KMS-11 (cell line): Measurements from ENCODE around the gene CTSK.
"Not testable (repeated sequence)": the region's sequence is repeated elsewhere in the genome, so short reads cannot be mapped to it uniquely, and the experiment has no call there.

ENCODE experiments used
- H2AFZ ChIP-seq: fragments of 200-600 bp; sonication (generic); 2 replicates; pipeline ENCODE4 v1.6.1; 2016; ENCODE audit warnings: antibody characterized with exemption, mixed run types, low read depth
- H3K27ac ChIP-seq: fragments of 200-600 bp; sonication (generic); 2 replicates; pipeline ENCODE4 v1.6.1; 2016; ENCODE audit warnings: mild to moderate bottlenecking, mixed run types
- H3K27me3 ChIP-seq: fragments of 200-600 bp; sonication (generic); 2 replicates; pipeline ENCODE4 v1.6.1; 2017; ENCODE audit warnings: mild to moderate bottlenecking, low read depth, mixed run types, moderate library complexity; ENCODE audit not compliant: insufficient read depth
- H3K36me3 ChIP-seq: fragments of 200-600 bp; sonication (generic); 2 replicates; pipeline ENCODE4 v1.6.1; 2017; ENCODE audit warnings: mild to moderate bottlenecking, mixed run types; ENCODE audit not compliant: insufficient read depth
- H3K4me1 ChIP-seq: fragments of 200-600 bp; sonication (generic); 2 replicates; pipeline ENCODE4 v1.6.1; 2016; ENCODE audit warnings: mild to moderate bottlenecking, low read depth, mixed run types; ENCODE audit not compliant: poor library complexity, severe bottlenecking
- H3K4me2 ChIP-seq: fragments of 200-600 bp; sonication (generic); 2 replicates; pipeline ENCODE4 v1.7.0; 2016; ENCODE audit warnings: mild to moderate bottlenecking, mixed run types
- H3K4me3 ChIP-seq: fragments of 200-600 bp; sonication (generic); IDR thresholded peaks from 2 replicates; pipeline ENCODE4 v1.6.1; 2017; ENCODE audit warnings: low read depth, low read length, mixed read lengths; ENCODE audit not compliant: insufficient read depth
- H3K79me2 ChIP-seq: fragments of 200-600 bp; sonication (generic); 2 replicates; pipeline ENCODE4 v1.6.1; 2016; ENCODE audit warnings: low read depth, mixed run types; ENCODE audit not compliant: insufficient read depth
- H3K9ac ChIP-seq: fragments of 200-600 bp; sonication (generic); 2 replicates; pipeline ENCODE4 v1.6.1; 2016; ENCODE audit warnings: mild to moderate bottlenecking, mixed run types
- H4K20me1 ChIP-seq: fragments of 200-600 bp; sonication (generic); 2 replicates; pipeline ENCODE4 v1.6.1; 2016; ENCODE audit warnings: mild to moderate bottlenecking, mixed run types; ENCODE audit not compliant: insufficient read depth
- TF ChIP-seq, protein P1 (sequence below): fragments of 200-600 bp; sonication (generic); conservative IDR thresholded peaks from 2 replicates; pipeline ENCODE4 v1.6.1; 2017; ENCODE audit warnings: low read depth, mild to moderate bottlenecking, antibody characterized with exemption, low read length, moderate library complexity, mixed read lengths

CTSK gene

DNA sequence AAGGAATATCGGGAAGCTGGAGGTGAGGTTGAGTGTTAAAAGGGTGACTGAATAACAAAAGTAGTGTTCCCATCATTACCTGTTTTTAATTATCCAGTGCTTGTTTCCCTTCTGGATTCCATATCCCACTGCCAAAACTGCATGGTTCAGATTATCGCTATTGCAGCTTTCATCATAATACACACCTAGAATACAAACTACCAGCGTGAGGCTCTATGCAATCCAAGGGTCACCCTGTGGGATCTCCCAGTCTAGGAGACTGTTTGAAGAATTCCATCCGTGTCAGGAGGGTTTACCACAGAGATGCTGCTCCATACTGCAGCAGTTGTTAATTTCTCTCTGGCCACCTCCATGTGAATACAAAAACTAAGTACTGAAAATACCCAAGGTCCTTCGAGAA lies 9.0 kb downstream of the CTSK start:
- Histone ChIP-seq H3K4me1 (no peaks in the 10 kb centered on the region), H3K4me3 (no peak overlapping the region), H3K27me3 (no peaks in the 10 kb centered on the region), H3K9ac (no peak overlapping the region), H3K79me2 (no peaks in the 10 kb centered on the region), H3K27ac (no peak overlapping the region), H3K36me3 (no peaks in the 10 kb centered on the region), H4K20me1 (no peaks in the 10 kb centered on the region), H3K4me2 (no peak overlapping the region), H2AFZ (no peak overlapping the region)
- TF ChIP-seq, protein P1, sequence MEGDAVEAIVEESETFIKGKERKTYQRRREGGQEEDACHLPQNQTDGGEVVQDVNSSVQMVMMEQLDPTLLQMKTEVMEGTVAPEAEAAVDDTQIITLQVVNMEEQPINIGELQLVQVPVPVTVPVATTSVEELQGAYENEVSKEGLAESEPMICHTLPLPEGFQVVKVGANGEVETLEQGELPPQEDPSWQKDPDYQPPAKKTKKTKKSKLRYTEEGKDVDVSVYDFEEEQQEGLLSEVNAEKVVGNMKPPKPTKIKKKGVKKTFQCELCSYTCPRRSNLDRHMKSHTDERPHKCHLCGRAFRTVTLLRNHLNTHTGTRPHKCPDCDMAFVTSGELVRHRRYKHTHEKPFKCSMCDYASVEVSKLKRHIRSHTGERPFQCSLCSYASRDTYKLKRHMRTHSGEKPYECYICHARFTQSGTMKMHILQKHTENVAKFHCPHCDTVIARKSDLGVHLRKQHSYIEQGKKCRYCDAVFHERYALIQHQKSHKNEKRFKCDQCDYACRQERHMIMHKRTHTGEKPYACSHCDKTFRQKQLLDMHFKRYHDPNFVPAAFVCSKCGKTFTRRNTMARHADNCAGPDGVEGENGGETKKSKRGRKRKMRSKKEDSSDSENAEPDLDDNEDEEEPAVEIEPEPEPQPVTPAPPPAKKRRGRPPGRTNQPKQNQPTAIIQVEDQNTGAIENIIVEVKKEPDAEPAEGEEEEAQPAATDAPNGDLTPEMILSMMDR = no peak

DNA sequence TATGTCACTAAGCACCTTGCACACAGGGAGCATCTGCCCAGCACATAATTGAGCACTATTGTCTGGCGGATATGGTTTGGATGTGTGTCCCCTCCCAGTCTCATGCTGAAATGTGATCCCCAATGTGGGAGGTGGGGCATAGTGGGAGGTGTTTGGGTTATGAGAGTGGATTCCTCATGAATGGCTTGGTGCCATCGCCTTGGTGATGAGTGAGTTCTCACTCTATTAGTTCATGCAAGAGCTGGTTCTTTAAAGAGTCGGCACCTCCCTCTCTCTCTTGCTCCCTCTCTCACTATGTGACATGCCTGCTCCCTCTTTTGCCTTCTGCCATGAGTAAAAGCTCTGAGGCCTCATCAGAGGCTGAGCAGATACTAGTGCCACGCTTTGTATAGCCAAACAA lies 9.5 kb downstream of the CTSK start:
- Histone ChIP-seq H3K79me2 (no peaks in the 10 kb centered on the region), H3K36me3 (no peaks in the 10 kb centered on the region), H3K27me3 (no peaks in the 10 kb centered on the region), H3K27ac (no peak overlapping the region), H3K4me3 (no peak overlapping the region), H4K20me1 (no peaks in the 10 kb centered on the region), H3K4me2 (no peak overlapping the region), H3K4me1 (no peaks in the 10 kb centered on the region), H2AFZ (no peak overlapping the region), H3K9ac (no peak overlapping the region)
- TF ChIP-seq, protein P1 = no peak

DNA sequence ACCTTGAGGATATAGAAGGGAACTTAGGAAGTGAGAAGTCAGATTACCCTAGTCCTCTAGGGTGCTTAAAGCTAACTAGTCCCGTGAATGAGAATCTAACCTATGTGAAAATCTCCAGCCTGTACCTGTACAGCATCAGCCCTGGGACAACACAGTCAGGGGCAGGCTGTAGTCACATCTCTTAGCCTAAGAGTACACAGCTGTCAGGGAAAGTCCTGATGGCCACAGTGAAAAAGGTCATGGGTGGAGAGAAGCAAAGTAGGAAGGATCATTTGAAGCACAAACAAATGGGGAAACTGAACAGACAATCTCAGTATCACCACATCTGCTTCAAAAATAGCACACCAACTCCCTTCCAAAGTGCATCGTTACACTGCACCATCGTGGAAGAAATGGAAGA lies 11.7 kb downstream of the CTSK start:
- Histone ChIP-seq H4K20me1 (no peaks in the 10 kb centered on the region), H2AFZ (no peak overlapping the region), H3K79me2 (no peaks in the 10 kb centered on the region), H3K4me2 (no peak overlapping the region), H3K27me3 (no peaks in the 10 kb centered on the region), H3K4me1 (no peaks in the 10 kb centered on the region), H3K9ac (no peak overlapping the region), H3K27ac (no peak overlapping the region), H3K4me3 (no peak overlapping the region), H3K36me3 (no peaks in the 10 kb centered on the region)
- TF ChIP-seq, protein P1 = no peak

DNA sequence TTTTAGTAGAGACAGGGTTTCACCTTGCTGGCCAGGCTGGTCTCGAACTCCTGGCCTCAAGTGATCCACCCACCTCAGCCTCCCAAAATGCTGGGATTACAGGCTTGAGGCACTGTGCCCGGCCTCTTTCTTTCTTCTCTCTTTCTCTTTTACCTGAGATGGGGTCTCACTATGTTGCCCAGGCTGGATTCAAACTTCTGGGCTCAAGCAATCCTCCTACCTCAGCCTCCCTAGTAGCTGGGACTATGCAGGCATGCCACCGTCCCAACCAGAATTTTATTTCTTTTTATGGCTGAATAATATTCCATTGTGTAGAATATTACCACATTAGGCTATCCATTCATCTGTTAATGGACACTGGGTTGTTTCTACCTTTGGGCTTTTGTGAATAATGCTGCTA lies 14.3 kb downstream of the CTSK start:
- not testable (repeated sequence) for H3K27me3 ChIP-seq, H3K4me1 ChIP-seq, H4K20me1 ChIP-seq, H3K4me3 ChIP-seq, H3K79me2 ChIP-seq, H2AFZ ChIP-seq, H3K4me2 ChIP-seq, H3K27ac ChIP-seq, H3K9ac ChIP-seq, H3K36me3 ChIP-seq

DNA sequence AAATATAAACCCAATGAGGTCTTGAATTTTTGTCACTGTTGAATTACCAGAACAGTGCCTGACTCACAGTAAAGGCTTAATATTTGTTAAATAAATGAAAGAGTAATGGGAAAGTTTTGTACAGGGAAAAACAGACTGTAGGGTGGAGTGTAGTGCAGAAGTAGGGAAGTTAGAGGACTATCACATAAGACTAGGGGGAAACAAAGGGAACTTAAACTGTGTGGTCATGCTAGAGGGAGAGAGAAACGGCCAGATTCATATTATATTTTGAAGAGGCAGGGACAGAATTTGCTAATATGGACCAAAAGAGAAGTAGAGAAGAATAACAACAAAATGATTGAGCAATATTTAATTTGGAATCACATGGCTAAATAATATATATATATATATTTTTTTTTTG lies 14.8 kb downstream of the CTSK start:
- Histone ChIP-seq H2AFZ (no peak overlapping the region), H3K36me3 (no peaks in the 10 kb centered on the region), H3K4me1 (no peaks in the 10 kb centered on the region), H3K27ac (no peak overlapping the region), H3K4me2 (no peak overlapping the region), H3K9ac (no peak overlapping the region), H3K27me3 (no peaks in the 10 kb centered on the region), H3K79me2 (no peaks in the 10 kb centered on the region), H4K20me1 (no peaks in the 10 kb centered on the region), H3K4me3 (no peak overlapping the region)
- TF ChIP-seq, protein P1 = no peak
